GM19238 (cell line): Measurements from ENCODE around the gene RBBP8.

Experiments used
- DNase-seq: peaks from one replicate; pipeline ENCODE4 v3.0.0; 2011; ENCODE audit warnings: low spot score; ENCODE audit not compliant: insufficient read length

Gene RBBP8

DNA sequence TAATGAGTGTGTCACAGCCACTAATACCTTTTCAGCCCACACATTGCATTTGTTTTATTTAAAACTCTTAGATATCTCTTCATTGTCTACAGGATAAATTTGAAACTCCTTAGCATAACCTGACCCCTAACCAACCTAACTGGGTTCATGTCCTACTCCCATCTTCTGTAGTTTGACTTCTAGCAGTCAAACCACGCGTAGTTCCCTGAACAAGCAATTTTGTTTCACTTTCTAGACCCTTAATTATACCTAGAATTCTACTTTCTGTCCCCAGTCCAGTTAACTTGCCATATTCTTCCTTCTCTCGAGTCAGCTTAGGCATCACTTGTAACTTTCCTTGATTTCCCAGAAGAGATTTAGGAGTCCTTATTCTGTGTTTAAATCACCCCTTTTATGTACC, 55.1 kb downstream of the RBBP8 start:
- DNase-seq, result no peak

DNA sequence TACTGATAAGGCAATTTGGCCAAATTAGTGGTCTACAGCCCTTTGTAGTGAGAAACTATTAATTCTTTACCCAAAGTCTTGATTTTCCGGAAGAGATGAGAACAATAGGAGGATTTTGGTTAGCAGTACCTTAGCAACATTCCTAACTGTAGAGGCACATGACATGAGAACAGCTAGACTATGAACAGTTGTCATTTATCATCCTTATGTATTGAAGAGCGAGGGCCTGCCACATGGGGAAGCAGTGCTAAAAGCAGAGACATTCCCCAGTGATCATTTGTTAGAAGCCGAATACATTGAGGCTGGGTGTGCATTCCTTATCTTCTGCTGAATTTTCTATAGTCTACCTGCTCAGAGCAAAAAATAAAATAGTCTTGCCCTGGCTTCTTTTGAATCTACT, 65.2 kb downstream of the RBBP8 start:
- no peak for DNase-seq

GRCh38 chr18:22999212-22999611, 66.1 kb downstream of the RBBP8 start:
- DNase-seq, result no peak

- DNase-seq, result no peak
Measured at GRCh38 chr18:22999647-23000046, 66.5 kb downstream of the RBBP8 start.

DNA sequence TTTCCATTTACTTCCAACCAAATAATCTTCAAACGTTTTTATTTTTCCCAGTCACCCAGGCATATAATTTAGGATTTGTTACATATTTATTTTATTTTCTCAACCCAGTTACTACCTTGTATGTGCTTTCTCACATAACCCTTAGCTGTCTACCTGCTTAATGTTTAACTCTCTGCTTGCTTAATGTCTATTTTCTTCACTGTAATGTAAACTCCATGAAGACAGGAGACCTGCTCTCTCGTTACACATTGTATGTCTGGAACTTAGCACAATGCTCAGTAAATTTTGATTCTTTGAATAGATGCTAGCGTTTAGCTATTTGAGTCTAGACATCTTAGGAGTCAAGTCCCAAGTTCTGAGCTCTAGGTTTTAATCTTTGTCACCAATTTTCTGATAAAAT, 70.2 kb downstream of the RBBP8 start:
- no peak for DNase-seq

- DNase-seq, result no peak
Measured at GRCh38 chr18:23012249-23012648, 79.1 kb downstream of the RBBP8 start.

- no peak for DNase-seq
Measured at GRCh38 chr18:23020555-23021294, 87.6 kb downstream of the RBBP8 start.

DNA sequence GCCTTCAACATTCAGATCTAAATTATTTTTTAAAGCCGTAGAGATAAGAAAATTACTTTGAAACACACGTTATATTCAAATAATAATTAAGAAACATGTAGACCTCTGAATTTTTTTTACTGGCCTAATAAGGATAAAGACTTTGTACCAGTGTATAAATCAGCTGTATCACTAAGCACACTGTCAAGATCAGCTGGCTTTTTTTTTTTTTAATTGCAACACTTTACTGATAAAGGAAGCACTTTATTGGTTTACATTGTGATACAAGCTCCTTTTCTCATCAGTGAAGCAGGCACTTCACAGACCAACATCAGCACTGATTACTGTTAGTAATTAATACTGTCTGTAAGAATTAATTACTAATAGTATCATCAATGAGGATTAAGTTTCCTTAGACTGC, 88.5 kb downstream of the RBBP8 start:
- no peak for DNase-seq

DNA sequence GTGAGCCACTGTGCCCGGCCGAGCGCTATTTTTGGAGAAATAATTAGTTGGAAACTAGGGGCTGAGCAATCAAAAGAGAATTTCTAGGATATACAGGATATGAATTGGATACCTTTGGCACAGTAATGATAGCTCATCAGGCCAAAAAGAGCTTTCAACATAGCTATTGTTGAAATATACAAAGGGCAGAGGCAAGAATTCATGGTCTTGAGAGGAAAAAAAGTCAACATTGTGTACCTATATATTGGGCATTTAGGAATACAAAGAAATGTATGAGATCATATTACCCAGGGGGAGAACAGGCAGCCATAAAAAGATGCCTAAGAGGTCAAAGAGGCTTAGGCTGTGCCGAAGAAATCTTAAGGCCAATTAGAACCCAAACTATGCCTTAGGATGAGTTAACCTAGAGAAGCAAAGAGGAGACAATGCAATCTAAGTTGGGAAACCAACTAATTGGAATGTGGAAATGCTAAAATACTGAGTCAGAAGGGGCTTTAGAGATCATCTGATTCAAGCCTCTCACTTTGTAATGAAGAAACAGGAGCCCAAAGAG, 99.0 kb downstream of the RBBP8 start:
- no peak for DNase-seq

- DNase-seq, result no peak
Measured at GRCh38 chr18:23033056-23033455, 99.9 kb downstream of the RBBP8 start.

DNA sequence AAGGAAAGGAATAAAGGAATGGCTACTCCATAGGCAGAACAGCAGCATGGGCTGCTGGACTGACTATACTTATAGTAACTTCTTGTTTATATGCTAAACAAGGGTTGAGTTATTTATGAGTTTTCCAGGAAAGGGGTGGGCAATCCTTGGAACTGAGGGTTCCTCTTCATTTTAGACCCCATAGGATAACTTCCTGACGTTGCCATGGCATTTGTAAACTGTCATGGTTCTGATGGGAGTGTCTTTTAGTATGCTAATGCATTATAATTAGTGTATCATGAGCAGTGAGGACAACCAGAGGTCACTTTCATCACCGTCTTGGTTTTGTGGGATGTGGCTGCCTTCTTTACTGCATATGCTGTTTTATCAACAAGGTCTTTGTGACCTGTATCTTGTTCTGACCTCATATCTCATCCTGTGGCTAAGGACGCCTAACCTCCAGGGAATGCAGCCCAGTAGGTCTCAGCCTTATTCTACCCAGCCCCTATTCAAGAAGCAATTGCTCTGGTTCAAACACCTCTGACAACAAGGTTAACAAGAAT, 103.6 kb downstream of the RBBP8 start:
- no peak for DNase-seq

- no peak for DNase-seq
Measured at GRCh38 chr18:23037646-23038045, 104.5 kb downstream of the RBBP8 start.

DNA sequence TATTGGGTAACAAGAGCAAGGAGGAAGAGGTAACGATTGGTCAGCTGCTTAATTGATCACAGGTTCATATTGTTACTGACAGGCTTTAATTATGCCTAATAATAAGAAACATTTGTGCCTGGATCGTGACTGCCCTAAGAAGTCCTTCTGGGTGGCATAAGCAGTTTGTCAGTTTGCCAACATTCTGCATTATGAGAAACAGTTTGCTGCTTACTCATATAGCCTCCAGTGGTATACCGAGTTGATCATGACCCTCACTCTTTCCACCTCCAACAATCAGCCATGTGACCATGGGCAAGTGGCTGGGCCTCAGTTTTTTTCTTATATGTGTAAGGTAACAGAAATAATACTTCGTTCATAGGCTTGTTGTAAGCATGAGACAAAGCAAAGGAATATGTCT, 105.6 kb downstream of the RBBP8 start:
- DNase-seq, result no peak

DNA sequence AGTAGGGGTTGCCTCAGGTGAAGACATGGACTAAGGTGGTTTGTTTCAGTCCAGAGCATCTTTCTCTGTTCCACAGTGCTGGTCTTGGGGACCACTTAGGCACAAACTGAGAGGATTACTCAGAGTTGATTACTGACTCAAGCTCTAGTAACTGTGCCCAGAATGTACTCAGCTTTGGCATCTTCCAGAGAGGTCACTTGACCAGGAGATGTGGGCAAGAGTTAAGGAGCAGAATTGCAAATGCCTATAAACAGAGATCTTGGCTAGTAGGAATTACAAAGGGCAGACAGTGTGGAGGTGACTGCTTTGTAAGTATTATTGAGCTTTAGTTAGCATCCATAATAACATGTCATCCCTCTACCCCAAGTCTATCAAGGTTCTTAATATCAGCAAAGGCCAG, 109.0 kb downstream of the RBBP8 start:
- no peak for DNase-seq

DNA sequence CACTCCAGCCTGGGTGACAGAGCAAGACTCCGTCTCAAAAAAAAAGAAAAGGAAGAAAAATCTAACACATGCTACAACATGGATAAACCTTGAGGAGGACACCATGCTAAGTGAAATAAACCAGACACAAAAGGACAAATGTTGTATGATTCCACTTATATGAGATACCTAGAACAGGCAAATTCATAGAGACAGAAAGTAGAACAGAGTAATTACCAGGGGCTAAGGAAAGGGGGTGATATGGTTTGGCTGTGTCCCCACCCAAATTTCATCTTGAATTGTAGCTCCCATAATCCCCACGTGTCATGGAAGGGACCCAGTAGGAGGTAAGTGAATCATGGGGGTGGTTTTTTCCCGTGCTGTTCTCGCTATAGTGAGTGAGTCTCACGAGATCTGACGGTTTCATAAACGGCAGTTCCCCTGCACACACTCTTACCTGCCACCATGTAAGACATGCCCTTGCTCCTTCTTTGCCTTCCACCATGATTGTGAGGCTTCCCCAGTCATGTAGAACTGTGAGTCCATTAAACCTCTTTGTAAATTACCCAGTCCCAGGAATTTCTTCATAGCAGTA, 110.8 kb downstream of the RBBP8 start:
- DNase-seq, result no peak

GRCh38 chr18:23049698-23050373, 116.7 kb downstream of the RBBP8 start:
- DNase-seq, result no peak

- DNase-seq, result no peak
Measured at GRCh38 chr18:23053776-23054457, 120.8 kb downstream of the RBBP8 start.

GRCh38 chr18:23054553-23054952, 121.4 kb downstream of the RBBP8 start:
- no peak for DNase-seq

- no peak for DNase-seq
Measured at GRCh38 chr18:23056315-23056714, 123.2 kb downstream of the RBBP8 start.

DNA sequence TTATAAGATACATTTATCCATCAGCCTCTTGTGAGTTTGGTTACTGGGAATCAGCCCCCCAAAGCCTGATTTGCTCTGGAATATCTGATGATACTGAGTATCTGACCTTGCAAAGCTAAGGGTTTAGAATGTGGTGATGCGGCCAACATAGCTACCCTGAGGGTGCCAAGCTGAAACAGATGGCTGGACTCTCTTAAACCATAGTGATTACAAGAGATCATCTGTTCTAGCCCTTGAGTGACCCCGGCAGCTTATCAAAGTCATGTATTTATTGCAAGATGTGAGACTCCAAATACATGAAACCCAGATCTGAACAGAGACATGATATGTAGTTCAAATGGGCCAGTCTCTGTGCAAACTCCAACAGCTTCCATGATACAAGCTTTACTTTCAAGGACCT, 124.0 kb downstream of the RBBP8 start:
- DNase-seq, result no peak

- no peak for DNase-seq
Measured at GRCh38 chr18:23058746-23059415, 125.8 kb downstream of the RBBP8 start.
